ENCODE measurements around the gene MUC2.

MUC2 gene

DNA sequence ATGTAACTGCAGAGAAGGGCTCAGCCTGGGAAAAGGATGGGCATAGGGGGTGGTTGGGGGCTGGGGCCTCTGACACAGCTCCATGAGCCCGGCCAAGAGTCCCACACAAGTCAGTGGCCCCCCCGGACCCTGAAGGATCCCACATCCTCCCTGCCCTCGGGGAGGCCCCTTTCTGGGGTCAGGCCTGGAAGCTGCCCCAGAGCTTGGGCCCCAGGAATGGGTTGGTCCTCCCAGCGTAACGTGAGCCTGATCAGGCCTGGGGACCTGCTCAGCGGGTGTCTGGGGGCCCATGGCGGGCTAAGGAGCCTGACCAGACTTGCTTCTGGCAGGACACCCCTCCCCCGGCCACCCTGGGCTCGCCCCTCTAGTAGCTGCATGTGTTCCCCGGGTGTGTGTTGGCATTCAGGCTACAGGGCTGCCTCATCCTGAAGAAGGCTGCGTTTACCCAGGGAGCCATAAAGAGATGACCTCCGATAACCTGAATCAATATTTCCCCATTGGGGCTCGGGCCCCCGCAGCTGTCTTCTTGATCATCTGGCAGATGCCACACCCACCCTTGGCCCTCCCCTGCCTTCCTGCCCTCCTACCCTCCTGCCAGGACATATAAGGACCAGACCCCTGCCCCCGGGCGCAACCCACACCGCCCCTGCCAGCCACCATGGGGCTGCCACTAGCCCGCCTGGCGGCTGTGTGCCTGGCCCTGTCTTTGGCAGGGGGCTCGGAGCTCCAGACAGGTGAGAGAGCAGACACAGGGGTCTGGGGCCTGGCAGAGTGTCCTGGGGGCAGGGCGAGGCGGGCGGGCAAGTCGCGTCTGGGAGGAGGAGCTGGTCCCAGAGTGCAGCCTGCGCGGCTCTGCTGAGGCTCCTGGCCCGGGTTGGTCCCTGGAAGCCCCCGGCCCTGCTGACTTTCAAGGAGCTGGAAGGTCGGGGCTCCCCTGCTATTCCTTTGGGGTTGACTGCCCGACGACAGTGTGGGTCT lies at the start of gene MUC2:
Gene MUC2, plus strand, starts transcription at position 631 of the 978 bp plus-strand sequence.
- no peak for DNase-seq (ENCODE audit: low spot score)

DNA sequence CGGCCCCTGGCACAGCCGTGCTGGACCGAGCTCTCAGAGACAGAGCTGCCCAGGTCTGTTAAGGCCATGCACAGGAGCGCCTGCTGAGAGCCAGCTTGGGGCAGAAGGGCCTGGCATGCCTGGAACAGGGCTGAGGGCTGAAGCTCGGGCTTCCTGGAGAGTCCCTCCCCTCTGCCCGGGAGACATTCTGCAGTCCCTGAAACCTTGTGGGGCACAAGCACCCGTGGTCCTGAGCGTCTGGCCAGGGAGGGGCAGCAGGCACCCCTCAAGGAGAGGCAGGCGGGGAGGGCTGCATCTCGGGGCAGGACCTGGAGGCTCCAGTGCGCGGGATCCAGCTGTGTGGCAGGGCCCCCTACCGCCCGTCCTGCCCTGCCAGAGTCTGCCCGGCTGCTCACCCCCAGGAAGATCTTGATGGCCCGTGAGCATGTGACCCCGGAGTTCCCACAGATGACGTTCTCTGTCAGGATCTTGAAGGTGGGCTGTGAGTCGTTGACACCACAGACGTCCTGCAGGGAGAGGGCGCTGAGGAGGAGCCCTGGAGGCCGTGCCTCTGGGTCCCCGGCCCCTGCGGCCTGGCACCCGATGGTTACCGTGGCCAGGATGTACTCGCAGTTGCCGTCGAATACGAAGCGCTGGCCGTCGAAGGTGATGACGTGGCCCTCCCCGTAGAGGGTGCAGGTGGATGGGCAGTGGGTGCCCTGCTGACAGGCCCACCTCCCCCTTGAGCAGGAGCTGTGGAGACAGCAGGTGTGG lies 49.1 kb upstream of the MUC2 start:
- no peak for DNase-seq (ENCODE audit: low spot score)

DNA sequence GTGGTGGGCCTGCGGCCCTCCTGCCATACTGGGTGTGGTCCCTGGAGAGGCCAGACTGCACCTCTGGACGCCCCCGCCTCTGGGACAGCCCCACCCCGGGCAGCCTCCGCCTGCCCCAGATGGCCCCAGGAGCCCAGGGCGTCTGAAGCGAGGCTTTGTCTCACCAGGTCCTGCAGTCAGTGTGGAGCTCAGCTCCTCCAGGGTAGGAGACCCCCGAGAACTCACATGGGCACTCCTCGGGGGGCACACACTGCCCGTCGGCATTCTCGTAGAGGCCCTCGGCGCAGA lies 48.6 kb upstream of the MUC2 start:
- DNase-seq (ENCODE audit: low spot score) = no peak

DNA sequence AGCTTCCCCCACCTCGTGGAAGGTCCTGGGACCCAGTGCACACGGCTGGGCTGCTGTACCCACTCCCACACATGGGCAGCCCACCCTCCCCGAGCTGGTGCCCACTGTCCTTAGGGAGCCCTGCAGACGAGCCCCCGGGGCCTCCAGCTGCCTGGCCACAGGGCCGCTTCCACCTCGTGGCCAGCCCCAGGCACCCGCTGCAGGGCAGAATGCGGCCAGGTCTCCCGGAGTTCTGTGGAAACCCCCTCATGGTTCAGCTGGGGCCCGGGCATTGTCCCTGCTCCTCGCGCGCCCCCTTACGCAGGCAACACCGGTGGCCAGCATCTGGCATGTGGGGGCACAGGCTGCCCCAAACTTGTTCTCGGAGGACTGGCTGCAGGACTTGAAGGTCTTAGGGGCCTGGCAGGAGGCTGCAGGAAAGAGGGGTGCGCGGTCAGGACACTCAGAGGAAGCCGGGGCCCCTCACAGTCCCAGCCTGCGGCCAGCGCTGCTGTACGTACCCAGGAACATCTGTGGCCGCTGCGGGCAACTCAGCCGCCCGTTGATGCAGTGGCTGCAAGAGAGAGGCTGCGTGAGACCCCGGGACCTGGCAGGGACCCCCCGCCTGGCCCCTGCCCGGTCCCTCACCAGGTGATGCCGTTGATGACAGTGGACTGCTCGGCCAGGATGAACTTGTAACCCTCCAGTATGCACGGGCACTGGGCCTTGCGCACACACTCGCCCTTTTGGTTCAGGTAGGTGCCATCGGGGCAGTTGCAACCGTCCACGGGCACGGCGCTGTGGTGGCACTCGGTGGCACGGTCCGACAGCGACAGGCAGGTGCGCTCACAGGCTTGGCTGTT lies 47.8 kb upstream of the MUC2 start:
- DNase-seq (ENCODE audit: low spot score) = no peak

DNA sequence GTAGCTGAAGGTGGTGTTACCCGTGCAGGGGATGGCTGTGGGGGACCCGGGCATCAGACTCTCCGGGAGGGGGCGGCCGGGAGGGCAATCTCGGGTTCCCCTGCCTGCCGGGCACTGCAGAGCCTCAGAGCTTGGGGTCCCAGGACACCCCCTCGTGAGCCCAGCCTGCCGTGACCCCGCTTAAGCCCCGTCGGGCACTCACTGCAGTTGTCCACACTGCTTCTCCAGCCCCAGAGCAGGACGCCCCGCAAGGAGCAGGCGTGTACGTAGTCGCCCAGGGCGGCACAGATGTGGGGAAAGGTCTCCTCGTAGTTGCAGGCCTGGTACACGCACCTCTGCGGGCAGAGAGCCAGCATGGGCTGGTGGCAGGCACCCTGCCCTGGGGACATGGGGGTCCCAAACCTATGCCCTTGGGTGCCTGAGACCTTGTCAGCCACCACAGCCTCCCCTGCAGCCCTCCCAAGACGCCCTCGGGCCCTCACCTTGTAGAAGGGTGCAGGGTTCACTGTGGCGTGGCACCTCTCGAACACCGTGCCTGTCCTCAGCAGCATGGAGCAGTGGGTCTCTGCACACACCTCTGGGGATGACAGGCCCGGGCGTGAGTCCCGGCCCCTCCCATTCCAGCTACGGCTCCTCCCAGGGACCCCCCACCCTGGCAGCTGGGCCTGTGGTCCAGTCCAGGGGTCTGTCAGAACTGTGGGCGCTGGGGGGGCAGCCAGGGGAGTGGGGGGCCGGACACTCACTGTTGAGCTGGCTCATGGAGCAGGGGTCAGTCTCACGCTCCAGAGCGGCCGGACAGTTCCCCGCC lies 47.0 kb upstream of the MUC2 start:
- no peak for DNase-seq (ENCODE audit: low spot score)

DNA sequence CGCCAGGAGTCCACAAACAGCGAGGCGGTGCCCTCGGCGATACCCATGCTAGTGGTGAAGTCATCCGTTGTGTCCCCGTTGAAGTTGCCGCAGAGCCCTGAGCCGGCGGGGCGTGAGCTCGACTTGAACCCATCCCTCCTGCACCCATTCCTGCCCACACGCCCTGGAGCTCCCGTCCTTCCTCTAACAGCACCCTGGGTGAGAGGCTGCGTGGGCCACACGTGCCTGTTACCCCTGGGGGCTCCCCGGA lies 46.5 kb upstream of the MUC2 start:
- no peak for DNase-seq (ENCODE audit: low spot score)

DNA sequence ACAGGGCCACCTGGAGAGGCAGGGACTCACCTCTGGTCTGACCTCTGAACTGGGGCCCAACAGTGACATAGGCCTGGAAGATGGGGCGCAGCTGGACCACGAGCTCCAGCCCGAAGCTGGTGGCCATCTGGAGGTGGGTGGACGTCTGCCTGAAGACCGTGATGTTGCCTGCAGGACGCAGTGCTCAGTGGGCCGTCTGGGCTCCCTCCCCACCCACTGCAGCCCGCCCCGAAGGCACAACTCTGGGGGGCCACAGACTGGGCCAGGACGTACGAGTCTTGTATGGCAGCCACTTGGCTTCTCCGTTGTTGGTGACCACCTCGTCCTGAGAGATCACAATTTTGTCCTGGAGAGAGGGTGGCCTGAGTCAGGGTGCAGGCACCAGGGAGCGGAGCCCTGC lies 46.1 kb upstream of the MUC2 start:
- DNase-seq (ENCODE audit: low spot score) = no peak

DNA sequence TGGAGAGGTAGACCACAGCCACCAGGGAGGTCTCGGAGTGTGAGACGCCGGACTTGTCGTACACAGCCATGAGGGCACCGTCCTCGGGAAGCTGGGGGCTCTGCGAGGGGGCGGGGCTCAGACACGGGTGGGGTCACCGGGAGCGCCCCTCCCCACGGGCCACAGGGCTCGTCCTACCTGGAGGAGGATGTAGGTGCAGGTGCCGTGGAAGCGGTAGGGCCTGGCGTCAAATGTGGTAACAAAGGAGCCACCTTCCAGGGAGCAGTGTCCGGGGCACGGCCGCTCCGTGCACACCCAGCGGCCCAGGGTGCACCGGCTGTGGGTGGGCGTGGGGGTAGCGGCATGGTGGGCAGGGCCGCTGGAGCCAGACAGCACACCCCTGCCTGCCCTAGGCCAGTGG lies 45.6 kb upstream of the MUC2 start:
- no peak for DNase-seq (ENCODE audit: low spot score)

DNA sequence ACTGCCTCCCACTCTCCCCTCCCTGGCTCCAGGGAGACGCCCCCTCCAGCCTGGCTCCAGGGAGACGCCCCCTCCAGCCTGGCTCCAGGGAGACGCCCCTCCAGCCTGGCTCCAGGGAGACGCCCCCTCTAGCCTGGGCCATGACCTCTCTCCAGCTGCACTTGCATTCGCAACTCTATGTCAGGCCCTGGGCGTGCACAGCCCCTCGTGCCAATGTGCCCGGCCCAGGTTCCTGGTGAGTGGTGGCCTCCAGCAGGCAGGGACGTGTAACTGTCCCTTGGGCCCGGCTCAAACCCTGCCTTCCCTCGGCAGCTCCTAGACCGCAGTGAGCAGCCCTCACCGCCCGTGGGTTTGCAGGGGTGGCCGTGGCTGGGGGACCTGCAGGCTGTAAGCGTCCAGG lies 45.0 kb upstream of the MUC2 start:
- no peak for DNase-seq (ENCODE audit: low spot score)

DNA sequence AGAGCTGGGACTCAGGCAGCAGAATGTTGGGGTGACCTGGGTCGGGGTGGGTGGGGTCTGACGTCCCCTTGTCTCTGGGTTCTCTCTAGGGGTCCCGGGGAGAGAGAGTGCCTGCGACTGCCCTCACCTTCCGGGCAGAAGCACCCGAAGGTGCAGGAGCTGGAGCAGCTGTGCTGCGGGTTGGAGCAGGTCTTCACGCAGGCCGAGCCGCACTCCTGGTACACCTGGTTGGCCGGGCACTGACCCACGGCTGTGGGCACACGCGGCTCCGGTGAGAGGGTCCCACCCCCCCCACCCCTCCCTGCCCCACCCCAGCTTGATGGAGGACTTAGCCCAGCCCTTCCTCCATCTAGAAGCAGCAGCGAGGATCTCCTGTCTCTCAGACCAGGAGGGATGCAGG lies 44.6 kb upstream of the MUC2 start:
- no peak for DNase-seq (ENCODE audit: low spot score)

DNA sequence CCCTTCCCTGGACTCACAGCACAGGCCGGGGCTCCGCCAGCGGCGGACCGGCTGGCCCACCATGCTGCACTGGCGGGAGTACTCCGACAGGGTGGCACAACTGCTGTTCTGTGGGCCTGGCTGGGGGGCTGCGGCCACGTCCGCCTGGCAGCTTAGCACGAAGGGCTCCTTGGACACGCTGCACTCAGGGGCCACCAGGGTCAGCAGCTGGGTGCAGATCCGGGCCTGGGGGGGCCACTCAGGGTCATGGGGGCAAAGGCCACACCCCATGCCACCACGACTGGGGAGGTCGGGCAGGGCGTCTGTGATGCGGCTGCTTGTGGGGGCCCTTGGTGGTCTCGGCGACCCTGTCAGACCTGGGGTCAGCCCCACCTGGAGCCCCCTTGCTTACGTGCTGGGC lies 44.1 kb upstream of the MUC2 start:
- no peak for DNase-seq (ENCODE audit: low spot score)

DNA sequence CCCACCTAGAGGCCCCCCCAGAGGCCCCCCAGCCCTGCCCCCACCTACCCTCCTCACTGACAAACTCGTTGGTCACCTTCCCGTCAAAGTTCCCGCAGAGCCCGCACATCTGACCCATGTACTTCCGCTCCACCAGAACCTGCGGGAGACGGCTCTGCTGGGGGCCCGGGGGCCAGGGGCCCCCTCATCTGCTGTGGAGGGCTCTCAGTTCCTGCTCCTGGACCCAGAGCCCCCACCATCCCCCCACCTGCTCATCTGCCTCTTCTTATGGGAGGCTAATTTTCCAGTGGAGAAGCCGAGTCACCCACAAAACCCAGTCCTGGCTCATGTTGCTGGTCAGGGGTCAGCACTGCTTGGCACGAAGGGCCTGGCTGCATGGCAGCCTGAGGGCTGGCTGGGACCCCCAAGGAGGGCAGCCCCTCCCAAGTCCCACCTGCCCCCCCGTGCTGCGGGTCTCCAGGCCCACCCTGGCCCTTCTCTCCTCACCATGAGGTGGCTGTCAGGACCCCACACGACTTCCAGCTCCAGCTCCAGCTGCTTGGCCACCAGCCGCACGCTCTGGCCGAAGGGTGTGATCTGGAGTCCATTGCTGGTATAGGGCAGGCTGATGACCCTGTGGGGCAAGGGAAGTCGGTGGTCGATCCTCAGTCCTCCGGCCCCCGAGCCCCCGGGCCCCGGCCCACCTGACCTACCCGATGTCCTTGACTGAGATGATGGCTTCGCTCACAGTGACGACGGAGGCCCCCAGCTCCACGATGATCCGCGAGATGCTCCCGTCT lies 43.4 kb upstream of the MUC2 start:
- DNase-seq (ENCODE audit: low spot score) = no peak

DNA sequence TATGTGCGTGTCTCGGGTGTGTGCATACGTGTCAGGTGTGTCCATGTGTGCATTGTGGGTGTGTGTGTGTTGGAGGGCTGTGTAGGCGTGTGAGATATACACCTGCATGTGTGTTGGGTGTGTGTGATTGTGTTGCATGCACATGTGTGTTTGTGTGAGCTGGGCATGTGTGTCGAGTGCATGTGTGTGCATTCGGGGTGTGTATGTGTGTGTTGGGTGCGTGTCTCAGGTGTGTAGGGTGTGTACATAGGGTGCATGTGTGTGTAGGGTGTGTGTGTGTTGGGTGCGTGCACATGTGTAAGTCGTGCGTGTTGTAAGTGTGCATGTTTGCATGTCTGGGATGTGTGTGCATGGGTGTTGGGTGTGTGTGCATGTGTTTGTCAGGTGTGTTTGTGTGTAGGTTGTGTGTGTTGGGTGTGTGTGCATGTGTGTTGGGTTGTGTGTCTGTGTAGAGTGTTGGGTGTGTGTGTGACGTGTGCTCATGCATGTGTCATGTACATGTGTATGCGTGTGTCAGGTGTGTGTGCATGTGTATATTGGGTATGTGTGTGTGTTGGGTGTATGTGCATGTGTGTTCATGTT lies 42.3 kb upstream of the MUC2 start:
- DNase-seq (ENCODE audit: low spot score) = no peak

DNA sequence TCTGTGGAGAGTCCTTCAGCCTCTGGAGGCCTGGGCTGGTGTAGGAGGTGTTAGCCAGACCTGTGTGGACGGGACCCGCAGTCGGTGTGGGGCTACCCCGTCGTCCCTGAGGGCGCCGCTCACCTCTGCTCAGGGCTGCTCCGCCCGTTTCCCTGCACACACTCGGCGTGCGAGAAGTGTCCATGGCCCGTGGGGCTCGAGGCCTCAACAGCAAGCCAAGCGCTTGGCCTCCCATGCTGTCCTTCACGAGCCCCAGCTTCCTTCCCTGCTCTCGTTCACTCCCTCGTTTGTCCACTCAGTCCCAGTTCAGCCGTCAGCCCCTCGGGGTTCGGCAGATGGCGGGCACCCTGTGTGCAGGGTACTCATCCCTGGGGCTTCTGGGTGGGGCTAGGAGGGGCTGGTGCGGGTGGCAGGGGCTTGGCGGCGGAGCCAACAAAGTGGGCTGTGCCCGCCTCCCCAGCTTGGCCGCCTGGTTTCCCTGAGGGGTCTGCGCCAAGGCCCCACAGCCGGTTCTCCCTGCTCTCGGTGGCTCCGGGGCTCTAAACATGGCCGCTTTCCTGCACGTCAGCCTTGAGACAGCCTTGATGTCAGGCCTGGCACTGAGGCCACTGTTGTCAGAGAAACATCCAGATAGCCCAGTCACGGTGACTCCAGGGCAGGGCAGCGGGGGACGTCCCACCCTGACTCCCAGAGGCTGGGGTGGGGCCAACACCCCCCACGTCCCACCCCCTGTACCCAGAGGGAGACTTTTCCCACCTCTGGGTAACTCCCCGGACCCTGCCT lies 41.5 kb upstream of the MUC2 start:
- DNase-seq (ENCODE audit: low spot score) = no peak

DNA sequence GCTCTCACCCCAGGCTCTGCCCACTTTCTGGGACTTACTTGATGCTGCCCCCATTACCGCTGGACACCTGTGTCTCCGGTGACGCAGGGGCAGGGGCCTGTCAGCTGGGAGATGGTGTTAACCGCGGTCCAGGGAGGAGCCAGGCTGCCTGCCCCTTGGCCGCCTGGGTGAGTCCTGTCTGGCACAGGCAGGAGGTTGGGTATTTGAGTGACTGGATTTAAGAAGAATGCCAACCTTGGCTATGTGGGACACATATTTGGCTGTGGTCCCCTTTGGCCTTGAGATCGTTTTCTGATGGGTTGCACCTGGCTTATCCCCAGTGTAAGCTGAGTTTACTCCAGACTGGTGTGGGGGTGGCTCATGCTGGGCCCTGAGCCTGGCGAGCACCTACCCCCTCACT lies 40.7 kb upstream of the MUC2 start:
- no peak for DNase-seq (ENCODE audit: low spot score)

DNA sequence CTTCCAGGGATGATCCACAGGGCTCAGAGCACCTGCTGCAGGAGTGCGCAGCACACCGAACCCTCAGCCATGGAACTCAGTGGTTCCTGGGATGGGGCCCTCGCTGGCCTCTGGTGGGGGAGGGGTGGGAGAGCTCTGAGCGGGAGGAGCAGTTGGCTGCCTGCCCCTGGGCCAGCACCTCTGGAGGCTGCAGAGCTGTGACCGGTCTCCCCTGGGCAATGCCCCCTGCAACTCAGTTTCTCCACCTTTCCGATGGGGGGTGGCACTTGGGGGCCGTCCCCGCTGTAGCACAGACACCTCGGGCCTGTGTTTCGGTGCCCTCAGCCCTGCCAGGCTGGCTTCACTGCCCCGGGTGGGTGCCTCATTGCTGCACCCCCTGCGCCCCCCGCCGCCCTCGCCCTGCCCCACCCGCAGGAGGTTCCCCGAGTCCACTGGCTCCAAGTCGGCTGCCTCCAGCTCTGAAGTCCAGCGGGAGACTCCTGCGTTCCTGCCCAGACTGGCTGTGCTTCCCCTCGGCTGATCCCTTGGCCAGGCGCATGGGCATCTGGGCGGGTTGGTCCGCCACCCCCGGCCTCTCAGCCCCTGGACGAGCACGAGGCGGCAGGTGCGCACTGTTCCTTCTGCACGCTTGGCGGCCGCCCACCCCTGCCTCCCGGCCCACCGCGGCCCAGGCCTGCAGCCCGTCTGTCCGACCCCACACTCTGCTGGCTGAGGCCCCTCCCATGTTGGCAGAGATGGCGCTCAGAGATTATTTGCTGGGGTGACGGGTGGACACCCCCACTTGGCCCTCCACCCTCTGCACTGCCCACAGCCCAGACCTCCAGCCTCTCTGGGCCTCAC lies 40.0 kb upstream of the MUC2 start:
- no peak for DNase-seq (ENCODE audit: low spot score)

DNA sequence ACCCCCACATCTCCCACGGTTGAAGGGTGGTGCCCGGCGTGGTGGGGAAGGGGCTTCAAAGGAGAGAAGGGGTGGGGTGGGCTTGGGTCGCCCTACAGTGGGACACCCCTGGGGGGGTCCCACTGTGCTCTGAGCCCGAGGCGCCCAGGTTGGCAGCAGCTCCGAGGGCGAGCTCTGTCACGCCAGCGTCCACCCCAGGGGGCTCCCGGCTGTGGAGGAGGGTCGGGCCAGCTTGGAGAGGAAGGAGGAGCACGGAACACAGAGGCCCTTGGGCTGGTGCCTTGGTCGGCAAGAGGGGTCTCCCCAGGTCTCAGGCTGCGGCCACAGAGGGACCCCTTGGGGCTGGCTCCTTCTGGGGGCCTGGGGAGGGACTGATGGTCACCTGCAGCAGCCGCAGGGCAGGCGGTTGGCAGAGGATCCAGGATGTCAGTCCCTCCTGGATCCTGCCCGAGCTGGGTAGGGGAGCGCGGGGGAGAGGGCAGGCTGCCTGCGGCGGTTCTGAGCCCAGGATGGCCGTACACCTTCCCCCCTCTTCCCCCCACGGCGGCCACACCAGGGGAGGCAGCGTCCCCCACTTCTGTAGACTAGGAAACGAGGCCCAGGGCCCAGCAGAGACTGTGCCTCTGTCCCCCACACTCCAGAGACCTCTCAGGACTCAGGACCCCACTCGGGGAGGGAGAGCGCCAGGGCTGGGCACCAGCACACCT lies 38.9 kb upstream of the MUC2 start:
- DNase-seq (ENCODE audit: low spot score) = no peak

DNA sequence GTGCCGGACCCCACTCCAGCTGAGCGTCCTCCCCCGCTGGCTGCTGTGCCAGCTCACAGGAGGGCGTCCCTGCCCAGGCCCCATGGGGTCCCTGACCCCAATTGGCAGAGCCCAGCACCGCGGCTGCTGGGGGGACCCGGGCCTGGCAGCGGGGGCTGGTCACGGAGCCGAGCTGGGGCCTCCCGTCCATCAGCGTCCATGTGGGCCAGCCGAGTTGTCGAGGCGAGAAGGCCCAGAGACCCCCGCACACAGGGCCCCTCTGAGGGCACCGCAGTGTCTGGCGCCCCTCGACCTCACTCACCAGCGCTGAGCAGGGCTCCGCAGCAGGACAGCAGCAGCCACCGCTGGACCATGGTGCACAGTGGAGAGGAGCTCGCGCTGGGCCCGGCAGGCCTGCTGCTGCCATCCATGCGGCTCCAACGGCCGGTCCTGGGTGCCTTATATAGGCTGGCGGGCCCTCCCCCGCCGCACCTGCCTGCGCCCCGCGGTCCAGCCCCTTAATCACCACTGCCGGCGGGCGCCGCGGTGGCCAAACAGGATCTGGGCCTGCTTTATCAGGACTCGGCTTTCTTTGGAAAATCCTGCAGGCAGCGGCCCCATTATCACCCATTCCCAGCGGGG lies 38.3 kb upstream of the MUC2 start, which contains the start of gene MUC6:
Gene MUC6, minus strand, starts transcription at position 416 of the 621 bp plus-strand sequence. Its CDS starts 63 bp downstream, at position 353.
- no peak for DNase-seq (ENCODE audit: low spot score)
